ENCODE measurements around the gene GC. TPM values are rescaled to one million over a fixed set of nuclear protein-coding genes. Genes with fewer than 3 reads are reported as not detected.

Gene GC
- total RNA-seq, 2 experiments from 2014 or later: not detected

DNA sequence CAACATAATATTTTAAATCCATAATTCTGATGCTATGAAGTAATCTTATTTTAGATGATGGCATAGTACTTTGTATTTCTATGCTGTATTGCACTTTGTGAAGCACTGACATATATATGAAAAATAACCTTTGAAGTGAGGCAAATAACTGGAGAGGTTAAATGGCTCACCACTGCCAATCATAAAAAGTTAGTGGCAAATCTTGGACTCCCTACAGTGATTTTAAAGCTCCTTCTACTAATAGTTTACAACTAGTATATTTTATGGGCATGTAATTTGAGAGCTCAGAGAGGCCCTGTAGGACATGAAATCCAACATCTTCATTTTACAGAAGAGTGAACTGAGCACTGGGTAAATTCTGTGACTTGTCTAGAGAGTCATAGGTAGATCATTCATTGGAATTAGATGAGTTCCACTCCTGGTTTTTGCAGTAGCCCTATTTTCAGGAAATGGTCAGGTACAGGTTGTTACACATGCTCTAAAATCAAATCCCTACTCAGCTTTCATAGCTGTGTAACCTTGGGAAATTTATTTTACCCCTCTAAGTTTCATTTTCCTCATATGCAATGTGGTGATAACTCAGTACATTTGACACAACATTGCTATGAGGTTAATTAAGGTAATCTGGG, 804 bp upstream of the GC start:
- Histone ChIP-seq H3K79me2 (ENCODE audit: insufficient read depth, low read depth, low read length) (no peaks in the 10 kb centered on the region), H3K9me2 (ENCODE audit: insufficient read depth, low read length) (no peaks in the 10 kb centered on the region), H3K36me3 (ENCODE audit: insufficient read depth, low read length) (no peaks in the 10 kb centered on the region), H3K27ac (ENCODE audit: low read depth, low read length, poor library complexity, severe bottlenecking) (no peak overlapping the region), H4K20me1 (ENCODE audit: insufficient read depth, low read length) (no peaks in the 10 kb centered on the region), H2AFZ (ENCODE audit: low read length) (no peak overlapping the region), H3K4me2 (ENCODE audit: low read length) (no peak overlapping the region), H3K4me1 (ENCODE audit: insufficient read depth, low read length, poor library complexity, severe bottlenecking) (no peaks in the 10 kb centered on the region), H3K4me3 (ENCODE audit: low read depth, low read length, poor library complexity, severe bottlenecking) (no peak overlapping the region), H3K9me3 (ENCODE audit: low read length) (no peaks in the 10 kb centered on the region)
- intact Hi-C loops (cut with micrococcal nuclease; ENCODE audit: unreplicated experiment): no loop called here
- no peak for DNase-seq (ENCODE audit: low spot score)
- BruUV-seq (replicated peaks): no TSS peak
- POLR2A ChIA-PET: interaction anchor here (0.6 kb wide), 1 partner anchor 41 kb away, joined by 3 read pairs; no protein-coding TSS in a partner anchor
- CTCF ChIA-PET (ENCODE audit: unreplicated experiment): no interaction called here
- TF ChIP-seq CTCF (conservative IDR thresholded peaks at IDR 0.05; ENCODE audit: low read length): no peak
- TF ChIP-seq EZH2phosphoT487 (IDR thresholded peaks at IDR 0.05; ENCODE audit: borderline replicate concordance, low read depth, low read length): no peak

- DNase-seq (ENCODE audit: low spot score): no peak
- POLR2A ChIA-PET: interaction anchor here (1.0 kb wide), 1 partner anchor 9 kb away, joined by 3 read pairs; no protein-coding TSS in a partner anchor
- TF ChIP-seq EZH2phosphoT487 (IDR thresholded peaks at IDR 0.05; ENCODE audit: borderline replicate concordance, low read depth, low read length) (no peak), CTCF (conservative IDR thresholded peaks at IDR 0.05; ENCODE audit: low read length) (no peak)
- intact Hi-C loops (cut with micrococcal nuclease; ENCODE audit: unreplicated experiment): no loop called here
- Histone ChIP-seq H2AFZ (ENCODE audit: low read length) (no peak overlapping the region), H3K4me3 (ENCODE audit: low read depth, low read length, poor library complexity, severe bottlenecking) (no peak overlapping the region), H3K9me2 (ENCODE audit: insufficient read depth, low read length) (no peaks in the 10 kb centered on the region), H3K79me2 (ENCODE audit: insufficient read depth, low read depth, low read length) (no peaks in the 10 kb centered on the region), H3K4me1 (ENCODE audit: insufficient read depth, low read length, poor library complexity, severe bottlenecking) (no peaks in the 10 kb centered on the region), H3K4me2 (ENCODE audit: low read length) (no peak overlapping the region), H3K27ac (ENCODE audit: low read depth, low read length, poor library complexity, severe bottlenecking) (no peak overlapping the region), H4K20me1 (ENCODE audit: insufficient read depth, low read length) (no peaks in the 10 kb centered on the region), H3K36me3 (ENCODE audit: insufficient read depth, low read length) (no peaks in the 10 kb centered on the region), H3K9me3 (ENCODE audit: low read length) (no peaks in the 10 kb centered on the region)
- CTCF ChIA-PET (ENCODE audit: unreplicated experiment): no interaction called here
- no TSS peak for BruUV-seq (replicated peaks)
Observed at GRCh38 chr4:71777891-71778290, 6.0 kb downstream of the GC start.

DNA sequence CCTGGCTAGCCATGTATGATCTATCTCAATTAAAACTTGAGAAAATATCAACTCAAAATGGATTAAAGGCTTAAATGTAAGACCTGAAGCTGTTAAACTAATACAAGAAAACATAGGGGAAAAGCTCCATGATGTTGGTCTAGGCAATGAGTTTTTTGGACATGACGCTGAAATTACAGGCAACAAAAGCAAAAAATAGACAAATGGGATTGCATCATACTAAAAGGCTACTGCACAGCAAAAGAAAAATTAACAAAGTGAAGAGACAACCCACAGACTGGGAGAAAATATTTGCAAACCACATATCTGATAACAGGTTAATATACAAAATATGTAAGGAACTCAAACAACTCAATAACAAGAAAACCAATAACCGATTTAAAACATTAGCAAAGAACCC, 8.4 kb downstream of the GC start:
- Histone ChIP-seq H3K36me3 (ENCODE audit: insufficient read depth, low read length) (no peaks in the 10 kb centered on the region), H3K9me3 (ENCODE audit: low read length) (no peaks in the 10 kb centered on the region), H2AFZ (ENCODE audit: low read length) (no peak overlapping the region), H3K4me2 (ENCODE audit: low read length) (no peak overlapping the region), H3K4me1 (ENCODE audit: insufficient read depth, low read length, poor library complexity, severe bottlenecking) (no peaks in the 10 kb centered on the region), H3K4me3 (ENCODE audit: low read depth, low read length, poor library complexity, severe bottlenecking) (no peak overlapping the region), H3K27ac (ENCODE audit: low read depth, low read length, poor library complexity, severe bottlenecking) (no peak overlapping the region), H3K9me2 (ENCODE audit: insufficient read depth, low read length) (no peaks in the 10 kb centered on the region), H4K20me1 (ENCODE audit: insufficient read depth, low read length) (no peaks in the 10 kb centered on the region), H3K79me2 (ENCODE audit: insufficient read depth, low read depth, low read length) (no peaks in the 10 kb centered on the region)
- DNase-seq (ENCODE audit: low spot score): no peak
- POLR2A ChIA-PET: no interaction called here
- TF ChIP-seq EZH2phosphoT487 (IDR thresholded peaks at IDR 0.05; ENCODE audit: borderline replicate concordance, low read depth, low read length) (no peak), CTCF (conservative IDR thresholded peaks at IDR 0.05; ENCODE audit: low read length) (no peak)
- CTCF ChIA-PET (ENCODE audit: unreplicated experiment): no interaction called here
- intact Hi-C loops (cut with micrococcal nuclease; ENCODE audit: unreplicated experiment): no loop called here
- no TSS peak for BruUV-seq (replicated peaks)
